ENCODE data around the gene PRDM9.

The PRDM9 gene

DNA sequence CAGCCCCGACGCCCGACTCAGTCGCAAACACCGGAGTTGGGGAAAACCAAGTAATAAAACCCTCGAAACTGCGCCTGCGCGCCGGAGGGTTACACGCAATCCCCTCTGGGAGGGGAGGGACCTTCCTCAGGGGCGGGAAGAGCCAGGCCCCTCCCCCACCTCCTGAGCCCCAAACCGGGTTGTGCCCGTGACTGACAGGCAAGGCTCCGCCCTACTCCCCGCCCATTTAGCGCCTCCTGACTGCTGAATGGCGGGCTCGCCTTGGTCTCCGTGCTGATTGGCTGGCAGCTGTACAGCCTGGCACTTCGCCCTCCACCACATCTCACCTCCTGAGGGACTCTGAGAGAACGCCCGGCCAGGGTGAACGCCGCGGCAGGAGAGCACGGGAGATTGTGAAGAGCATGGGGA is at the start of gene PRDM9:
Gene PRDM9, plus strand, starts transcription at position 332 of the 408 bp plus-strand sequence. CDS start 1,425 bp downstream, outside the sequence.
- TF ChIP-seq, protein P1, sequence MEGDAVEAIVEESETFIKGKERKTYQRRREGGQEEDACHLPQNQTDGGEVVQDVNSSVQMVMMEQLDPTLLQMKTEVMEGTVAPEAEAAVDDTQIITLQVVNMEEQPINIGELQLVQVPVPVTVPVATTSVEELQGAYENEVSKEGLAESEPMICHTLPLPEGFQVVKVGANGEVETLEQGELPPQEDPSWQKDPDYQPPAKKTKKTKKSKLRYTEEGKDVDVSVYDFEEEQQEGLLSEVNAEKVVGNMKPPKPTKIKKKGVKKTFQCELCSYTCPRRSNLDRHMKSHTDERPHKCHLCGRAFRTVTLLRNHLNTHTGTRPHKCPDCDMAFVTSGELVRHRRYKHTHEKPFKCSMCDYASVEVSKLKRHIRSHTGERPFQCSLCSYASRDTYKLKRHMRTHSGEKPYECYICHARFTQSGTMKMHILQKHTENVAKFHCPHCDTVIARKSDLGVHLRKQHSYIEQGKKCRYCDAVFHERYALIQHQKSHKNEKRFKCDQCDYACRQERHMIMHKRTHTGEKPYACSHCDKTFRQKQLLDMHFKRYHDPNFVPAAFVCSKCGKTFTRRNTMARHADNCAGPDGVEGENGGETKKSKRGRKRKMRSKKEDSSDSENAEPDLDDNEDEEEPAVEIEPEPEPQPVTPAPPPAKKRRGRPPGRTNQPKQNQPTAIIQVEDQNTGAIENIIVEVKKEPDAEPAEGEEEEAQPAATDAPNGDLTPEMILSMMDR (IDR thresholded peaks at IDR 0.05; ENCODE audit: insufficient read depth, low read depth, low read length, missing control alignments), result no peak
- no peak for DNase-seq (ENCODE audit: low read depth)
- H3K4me3 ChIP-seq (ENCODE audit: low read depth, low read length), result no peak within 1 kb of the TSS

DNA sequence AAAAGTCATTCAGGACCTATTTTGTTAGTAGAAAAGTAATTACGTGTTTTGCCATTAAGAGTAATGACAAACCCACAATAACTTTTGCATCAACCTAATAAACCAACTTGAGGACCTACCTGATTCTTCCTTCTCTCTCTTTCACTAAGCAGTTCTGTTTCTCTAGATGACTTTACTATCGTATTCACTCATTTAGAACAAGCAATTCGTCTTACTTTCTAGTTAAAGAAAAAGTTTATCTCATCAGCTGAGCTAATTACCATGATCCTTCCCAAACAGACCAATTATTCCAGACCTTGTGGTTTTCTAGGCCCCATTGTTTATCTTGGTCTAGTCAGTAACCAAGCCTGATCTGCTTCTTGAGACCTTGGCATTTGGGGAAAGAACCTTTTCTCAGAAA is 49.6 kb upstream of the PRDM9 start:
- no peak overlapping the region for H3K4me3 ChIP-seq (ENCODE audit: low read depth, low read length)
- DNase-seq (ENCODE audit: low read depth), result no peak
- TF ChIP-seq, protein P1 (IDR thresholded peaks at IDR 0.05; ENCODE audit: insufficient read depth, low read depth, low read length, missing control alignments), result no peak

DNA sequence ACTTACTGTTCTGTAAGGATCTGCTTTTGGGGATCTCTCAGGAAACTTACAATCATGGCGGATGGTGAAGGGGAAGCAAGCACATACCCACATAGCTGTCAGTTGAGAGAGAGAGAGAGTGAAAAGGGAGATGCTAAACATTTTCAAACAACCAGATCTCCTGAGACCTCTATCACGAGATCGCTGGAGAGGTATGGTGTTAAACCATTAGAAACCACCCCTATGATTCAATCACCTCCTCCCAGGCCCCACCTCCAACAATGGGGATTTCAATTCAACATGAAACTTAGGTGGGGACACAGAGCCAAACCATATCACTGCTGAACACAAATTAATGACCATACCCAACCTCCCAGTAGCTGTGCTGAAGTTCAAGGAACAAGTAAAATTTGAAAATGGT is 48.2 kb upstream of the PRDM9 start:
- no peak overlapping the region for H3K4me3 ChIP-seq (ENCODE audit: low read depth, low read length)
- DNase-seq (ENCODE audit: low read depth), result no peak
- TF ChIP-seq, protein P1 (IDR thresholded peaks at IDR 0.05; ENCODE audit: insufficient read depth, low read depth, low read length, missing control alignments), result no peak

DNA sequence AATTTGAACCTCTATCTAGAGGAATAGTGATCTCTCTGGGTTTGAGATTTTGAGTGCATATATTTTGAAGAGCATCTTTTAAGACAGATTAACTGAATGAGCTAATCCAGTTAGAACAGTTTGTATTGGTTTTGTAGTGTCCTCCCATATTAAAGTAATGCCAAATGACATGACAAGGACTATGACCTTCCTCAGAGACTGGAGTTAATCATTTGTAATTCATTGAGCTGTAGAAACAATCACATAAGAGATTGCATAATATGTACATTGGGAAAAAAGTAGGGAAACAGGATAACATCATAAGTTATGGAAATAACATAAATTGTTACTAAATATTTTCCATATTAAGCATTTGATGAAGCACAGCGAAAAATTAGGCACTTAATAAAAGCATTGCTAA is 45.8 kb upstream of the PRDM9 start:
- no peak for DNase-seq (ENCODE audit: low read depth)
- no peak overlapping the region for H3K4me3 ChIP-seq (ENCODE audit: low read depth, low read length)
- TF ChIP-seq, protein P1 (IDR thresholded peaks at IDR 0.05; ENCODE audit: insufficient read depth, low read depth, low read length, missing control alignments), result no peak

DNA sequence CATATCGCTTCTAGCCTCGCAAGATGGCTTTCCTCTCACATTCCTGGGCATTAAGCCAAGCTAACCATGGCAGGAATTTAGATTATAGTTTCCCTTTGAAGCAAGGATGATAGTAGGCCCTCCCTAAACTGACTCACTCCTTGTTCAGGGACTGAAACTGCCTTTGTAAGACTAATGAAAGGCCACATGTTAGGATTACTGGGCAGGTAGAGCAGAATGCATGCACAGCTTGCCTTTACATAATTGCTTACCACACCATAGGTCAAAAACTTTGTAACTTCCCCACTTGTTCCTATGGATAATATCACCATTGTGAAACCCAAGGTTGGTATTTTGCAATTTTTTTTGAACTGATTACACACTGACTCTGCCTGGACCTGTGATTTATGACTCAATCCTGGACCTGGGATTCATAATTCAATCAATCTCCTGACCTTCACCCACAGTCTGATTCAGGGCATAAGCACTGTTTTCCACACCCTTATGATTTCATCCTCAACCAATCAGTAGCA is 41.0 kb upstream of the PRDM9 start:
- H3K4me3 ChIP-seq (ENCODE audit: low read depth, low read length), result no peak overlapping the region
- no peak for DNase-seq (ENCODE audit: low read depth)
- TF ChIP-seq, protein P1 (IDR thresholded peaks at IDR 0.05; ENCODE audit: insufficient read depth, low read depth, low read length, missing control alignments), result no peak

DNA sequence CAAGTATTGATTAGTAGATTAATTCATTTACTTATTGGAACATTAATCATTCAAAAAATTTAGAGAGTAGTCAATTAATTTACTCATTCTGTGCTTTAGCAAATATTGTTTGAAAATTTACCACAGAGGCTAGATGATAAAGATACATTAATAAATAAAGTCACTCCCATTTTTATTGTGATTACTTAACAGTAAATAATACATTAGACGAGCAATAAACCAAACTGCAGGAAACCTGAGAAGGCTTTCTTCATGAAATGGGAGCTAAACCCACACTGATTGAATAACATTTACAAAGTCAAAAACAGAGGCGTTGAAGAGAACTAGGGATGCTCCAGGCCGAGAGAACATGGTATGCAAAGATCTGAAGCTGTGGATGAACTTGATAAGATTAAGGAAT is 38.8 kb upstream of the PRDM9 start:
- TF ChIP-seq, protein P1 (IDR thresholded peaks at IDR 0.05; ENCODE audit: insufficient read depth, low read depth, low read length, missing control alignments), result no peak
- no peak for DNase-seq (ENCODE audit: low read depth)
- no peak overlapping the region for H3K4me3 ChIP-seq (ENCODE audit: low read depth, low read length)

DNA sequence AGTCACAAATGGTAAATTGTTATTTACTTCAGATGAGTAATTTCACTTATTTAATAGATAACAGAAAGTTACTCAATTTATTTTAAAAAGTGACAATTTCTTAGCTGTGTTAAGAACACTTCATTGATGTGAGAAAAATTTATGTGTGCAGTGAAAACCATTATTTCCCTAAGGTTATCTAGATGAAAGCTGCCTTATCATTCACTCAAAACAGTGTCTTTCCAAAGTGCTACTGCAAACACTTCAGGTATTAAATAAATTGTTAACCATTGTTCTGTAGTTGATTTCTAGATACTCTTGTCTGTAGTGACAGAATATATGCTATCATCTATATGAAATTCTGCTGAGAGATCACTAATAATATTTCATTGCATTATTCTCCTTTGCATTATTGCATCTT is 33.5 kb upstream of the PRDM9 start:
- no peak for DNase-seq (ENCODE audit: low read depth)
- no peak overlapping the region for H3K4me3 ChIP-seq (ENCODE audit: low read depth, low read length)
- TF ChIP-seq, protein P1 (IDR thresholded peaks at IDR 0.05; ENCODE audit: insufficient read depth, low read depth, low read length, missing control alignments), result no peak

Data from GM12865 (cell line).